GM20431 (cell line): Measurements from ENCODE around the gene PPP2CA.
"Not testable (repeated sequence)": the region's sequence is repeated elsewhere in the genome, so short reads cannot be mapped to it uniquely, and the experiment has no call there.

Source experiments
- in situ Hi-C: fragments of 300-500 bp; cut with MseI, MboI; formaldehyde crosslinking; loops from one replicate; pipeline ENCODE4 v1.15.0; 2020; ENCODE audit warnings: low sequenced_read_pairs; ENCODE audit not compliant: unreplicated experiment

Gene PPP2CA

GRCh38 chr5:134225780-134226440, at the start of gene PPP2CA:
Gene PPP2CA (minus strand): TSS chr5:134226073. CDS start chr5:134225861, 212 bp downstream.
- in situ Hi-C loops, result no loop called here

GRCh38 chr5:134273642-134274395, 47.9 kb upstream of the PPP2CA start:
- in situ Hi-C loops, result no loop called here

- in situ Hi-C loops, result no loop called here
Observed at GRCh38 chr5:134271059-134271458, 45.2 kb upstream of the PPP2CA start.

GRCh38 chr5:134268919-134269318, 43.0 kb upstream of the PPP2CA start:
- in situ Hi-C loops, result no loop called here

GRCh38 chr5:134268019-134268601, 42.2 kb upstream of the PPP2CA start:
- in situ Hi-C loops, result no loop called here

- in situ Hi-C loops, result no loop called here
Observed at GRCh38 chr5:134267366-134268018, 41.6 kb upstream of the PPP2CA start.

GRCh38 chr5:134263801-134264200, 37.9 kb upstream of the PPP2CA start:
- in situ Hi-C loops, result no loop called here

GRCh38 chr5:134262629-134263028, 36.8 kb upstream of the PPP2CA start:
- in situ Hi-C loops, result not testable (repeated sequence)

- in situ Hi-C loops, result no loop called here
Observed at GRCh38 chr5:134258896-134259295, 33.0 kb upstream of the PPP2CA start.

- in situ Hi-C loops, result no loop called here
Observed at GRCh38 chr5:134257176-134257575, 31.3 kb upstream of the PPP2CA start.

- in situ Hi-C loops, result no loop called here
Observed at GRCh38 chr5:134255418-134256150, 29.7 kb upstream of the PPP2CA start.

- in situ Hi-C loops, result not testable (repeated sequence)
Observed at GRCh38 chr5:134253368-134254153, 27.7 kb upstream of the PPP2CA start.

GRCh38 chr5:134252671-134253070, 26.8 kb upstream of the PPP2CA start:
- in situ Hi-C loops, result no loop called here

GRCh38 chr5:134250949-134251348, 25.1 kb upstream of the PPP2CA start:
- in situ Hi-C loops, result no loop called here

- in situ Hi-C loops, result no loop called here
Observed at GRCh38 chr5:134249469-134250379, 23.9 kb upstream of the PPP2CA start.

- in situ Hi-C loops, result no loop called here
Observed at GRCh38 chr5:134248256-134248655, 22.4 kb upstream of the PPP2CA start.

GRCh38 chr5:134247428-134248224, 21.8 kb upstream of the PPP2CA start:
- in situ Hi-C loops, result no loop called here
